Breast epithelium (tissue), 3 donors: ENCODE measurements around the gene FOXF1.

Experiments
- CTCF ChIP-seq, 3 donors: fragments of 450-650 bp; IDR thresholded peaks; one replicate each; pipeline ENCODE4 v1.5.1; 2016 to 2017; ENCODE audit warnings: antibody characterized with exemption in 3 of 3, mild to moderate bottlenecking in 3 of 3, moderate library complexity in 3 of 3
- POLR2AphosphoS5 ChIP-seq, 3 donors: sonication (generic); formaldehyde crosslinking; IDR thresholded peaks; one replicate each; pipeline ENCODE4 v1.6.1; 2017; ENCODE audit warnings: antibody characterized with exemption in 3 of 3

GRCh38 chr16:86497551-86498021 is 12.7 kb upstream of the FOXF1 start:
- TF ChIP-seq POLR2AphosphoS5 (IDR thresholded peaks at IDR 0.05) (no peak), CTCF (IDR thresholded peaks at IDR 0.05) (no peak)
